ENCODE measurements around the gene MEAF6.

The MEAF6 gene

GRCh38 chr1:37446874-37447273 lies 67.7 kb downstream of the MEAF6 start:
- in situ Hi-C loops (cut with HindIII; ENCODE audit: low sequenced_read_pairs) = loop anchor here (10.0 kb wide), 2 partner anchors 218 to 872 kb away; no protein-coding TSS in a partner anchor

GRCh38 chr1:37442644-37443043 lies 71.9 kb downstream of the MEAF6 start:
- in situ Hi-C loops (cut with HindIII; ENCODE audit: low sequenced_read_pairs) = loop anchor here (10.0 kb wide), 2 partner anchors 222 to 868 kb away; no protein-coding TSS in a partner anchor

Measured in DLD1 (cell line).